ENCODE results near the gene CLDN4. TPM values are rescaled to one million over a fixed set of nuclear protein-coding genes. Genes with fewer than 3 reads are reported as not detected.
"Not testable (repeated sequence)": the region's sequence is repeated elsewhere in the genome, so short reads cannot be mapped to it uniquely, and the experiment has no call there.

CLDN4 gene, protein sequence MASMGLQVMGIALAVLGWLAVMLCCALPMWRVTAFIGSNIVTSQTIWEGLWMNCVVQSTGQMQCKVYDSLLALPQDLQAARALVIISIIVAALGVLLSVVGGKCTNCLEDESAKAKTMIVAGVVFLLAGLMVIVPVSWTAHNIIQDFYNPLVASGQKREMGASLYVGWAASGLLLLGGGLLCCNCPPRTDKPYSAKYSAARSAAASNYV
- under 1 TPM in 1 of 2 donors, not detected in 1; 0.41 TPM for total RNA-seq

DNA sequence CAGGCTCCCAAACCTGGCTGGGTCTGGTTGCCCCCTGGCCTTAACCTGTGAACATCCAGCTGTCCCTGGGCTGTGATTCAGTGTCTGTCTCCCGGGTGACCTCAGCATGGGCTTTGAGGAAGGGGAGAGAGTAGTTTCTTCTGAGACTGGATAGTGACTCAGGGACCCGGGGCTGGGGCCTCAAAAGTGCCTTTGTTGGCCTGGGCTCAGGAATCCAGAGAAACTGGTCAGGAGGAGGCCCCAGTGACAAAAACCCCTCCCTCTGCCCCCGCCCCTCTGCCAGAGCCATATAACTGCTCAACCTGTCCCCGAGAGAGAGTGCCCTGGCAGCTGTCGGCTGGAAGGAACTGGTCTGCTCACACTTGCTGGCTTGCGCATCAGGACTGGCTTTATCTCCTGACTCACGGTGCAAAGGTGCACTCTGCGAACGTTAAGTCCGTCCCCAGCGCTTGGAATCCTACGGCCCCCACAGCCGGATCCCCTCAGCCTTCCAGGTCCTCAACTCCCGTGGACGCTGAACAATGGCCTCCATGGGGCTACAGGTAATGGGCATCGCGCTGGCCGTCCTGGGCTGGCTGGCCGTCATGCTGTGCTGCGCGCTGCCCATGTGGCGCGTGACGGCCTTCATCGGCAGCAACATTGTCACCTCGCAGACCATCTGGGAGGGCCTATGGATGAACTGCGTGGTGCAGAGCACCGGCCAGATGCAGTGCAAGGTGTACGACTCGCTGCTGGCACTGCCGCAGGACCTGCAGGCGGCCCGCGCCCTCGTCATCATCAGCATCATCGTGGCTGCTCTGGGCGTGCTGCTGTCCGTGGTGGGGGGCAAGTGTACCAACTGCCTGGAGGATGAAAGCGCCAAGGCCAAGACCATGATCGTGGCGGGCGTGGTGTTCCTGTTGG lies at the start of gene CLDN4:
Gene CLDN4, plus strand, starts transcription at position 316 of the 903 bp plus-strand sequence. Its CDS starts 206 bp downstream, at position 522.
- no peak within 1 kb of the TSS for H3K4me3 ChIP-seq
- TF ChIP-seq, protein P1, sequence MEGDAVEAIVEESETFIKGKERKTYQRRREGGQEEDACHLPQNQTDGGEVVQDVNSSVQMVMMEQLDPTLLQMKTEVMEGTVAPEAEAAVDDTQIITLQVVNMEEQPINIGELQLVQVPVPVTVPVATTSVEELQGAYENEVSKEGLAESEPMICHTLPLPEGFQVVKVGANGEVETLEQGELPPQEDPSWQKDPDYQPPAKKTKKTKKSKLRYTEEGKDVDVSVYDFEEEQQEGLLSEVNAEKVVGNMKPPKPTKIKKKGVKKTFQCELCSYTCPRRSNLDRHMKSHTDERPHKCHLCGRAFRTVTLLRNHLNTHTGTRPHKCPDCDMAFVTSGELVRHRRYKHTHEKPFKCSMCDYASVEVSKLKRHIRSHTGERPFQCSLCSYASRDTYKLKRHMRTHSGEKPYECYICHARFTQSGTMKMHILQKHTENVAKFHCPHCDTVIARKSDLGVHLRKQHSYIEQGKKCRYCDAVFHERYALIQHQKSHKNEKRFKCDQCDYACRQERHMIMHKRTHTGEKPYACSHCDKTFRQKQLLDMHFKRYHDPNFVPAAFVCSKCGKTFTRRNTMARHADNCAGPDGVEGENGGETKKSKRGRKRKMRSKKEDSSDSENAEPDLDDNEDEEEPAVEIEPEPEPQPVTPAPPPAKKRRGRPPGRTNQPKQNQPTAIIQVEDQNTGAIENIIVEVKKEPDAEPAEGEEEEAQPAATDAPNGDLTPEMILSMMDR (IDR thresholded peaks at IDR 0.05) = no peak
- H3K36me3 ChIP-seq = no peaks in the 10 kb centered on the region
- H3K9me3 ChIP-seq = no peaks in the 10 kb centered on the region
- H3K4me1 ChIP-seq = peaks cover 0 to 23% of the 10 kb centered on the region in 2 donors
- no peaks in the 10 kb centered on the region for H3K27me3 ChIP-seq
- H3K27ac ChIP-seq = no peak within 1 kb of the TSS
- no peak for DNase-seq (ENCODE audit: low spot score)

GRCh38 chr7:73786588-73786987 lies 44.2 kb upstream of the CLDN4 start:
- Histone ChIP-seq H3K4me3 (no peak overlapping the region), H3K27ac (no peak overlapping the region), H3K4me1 (no peaks in the 10 kb centered on the region), H3K9me3 (no peaks in the 10 kb centered on the region), H3K36me3 (no peaks in the 10 kb centered on the region), H3K27me3 (no peaks in the 10 kb centered on the region)
- TF ChIP-seq, protein P1 (IDR thresholded peaks at IDR 0.05) = no peak
- DNase-seq (ENCODE audit: low spot score) = no peak

GRCh38 chr7:73787786-73788048 lies 43.1 kb upstream of the CLDN4 start:
- H3K36me3 ChIP-seq; H3K4me3 ChIP-seq; H3K27me3 ChIP-seq; H3K9me3 ChIP-seq; H3K4me1 ChIP-seq; DNase-seq (ENCODE audit: low spot score); H3K27ac ChIP-seq: not testable (repeated sequence)

DNA sequence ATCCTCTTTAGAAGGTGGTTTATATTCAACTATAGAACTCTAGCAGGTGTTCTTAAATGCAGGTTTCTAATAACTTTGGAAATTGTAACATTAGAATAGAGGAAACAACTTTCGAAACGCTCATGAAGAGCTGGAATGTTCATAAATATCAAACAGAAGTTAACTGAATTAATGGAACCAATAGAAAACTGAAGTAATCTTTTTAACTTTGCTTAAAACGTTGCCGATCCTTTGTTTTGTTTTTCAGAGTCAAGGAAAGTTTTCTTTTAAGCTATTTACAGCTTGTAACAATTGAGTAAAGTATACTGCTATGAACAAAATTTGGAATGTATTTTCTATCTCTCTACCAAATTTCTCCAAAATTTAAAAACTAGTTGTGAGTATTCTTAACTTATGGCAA lies 41.7 kb upstream of the CLDN4 start:
- H3K4me3 ChIP-seq = no peak overlapping the region
- no peaks in the 10 kb centered on the region for H3K9me3 ChIP-seq
- TF ChIP-seq, protein P1 (IDR thresholded peaks at IDR 0.05) = no peak
- H3K4me1 ChIP-seq = no peaks in the 10 kb centered on the region
- no peak for DNase-seq (ENCODE audit: low spot score)
- no peaks in the 10 kb centered on the region for H3K27me3 ChIP-seq
- H3K27ac ChIP-seq = no peak overlapping the region
- no peaks in the 10 kb centered on the region for H3K36me3 ChIP-seq

GRCh38 chr7:73791170-73791690 lies 39.6 kb upstream of the CLDN4 start:
- not testable (repeated sequence) for H3K4me3 ChIP-seq; H3K27ac ChIP-seq; H3K4me1 ChIP-seq; DNase-seq (ENCODE audit: low spot score); H3K27me3 ChIP-seq; H3K9me3 ChIP-seq; H3K36me3 ChIP-seq

GRCh38 chr7:73795188-73795587 lies 35.6 kb upstream of the CLDN4 start:
- H3K9me3 ChIP-seq; H3K36me3 ChIP-seq; H3K4me1 ChIP-seq; DNase-seq (ENCODE audit: low spot score); H3K27ac ChIP-seq; H3K4me3 ChIP-seq; H3K27me3 ChIP-seq: not testable (repeated sequence)

DNA sequence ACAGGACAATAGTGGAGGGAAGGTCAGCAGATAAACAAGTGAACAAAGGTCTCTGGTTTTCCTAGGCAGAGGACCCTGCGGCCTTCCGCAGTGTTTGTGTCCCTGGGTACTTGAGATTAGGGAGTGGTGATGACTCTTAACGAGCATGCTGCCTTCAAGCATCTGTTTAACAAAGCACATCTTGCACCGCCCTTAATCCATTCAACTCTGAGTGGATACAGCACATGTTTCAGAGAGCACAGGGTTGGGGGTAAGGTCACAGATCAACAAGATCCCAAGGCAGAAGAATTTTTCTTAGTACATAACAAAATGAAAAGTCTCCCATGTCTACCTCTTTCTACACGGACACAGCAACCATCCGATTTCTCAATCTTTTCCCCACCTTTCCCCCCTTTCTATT lies 34.1 kb upstream of the CLDN4 start:
- H3K27ac ChIP-seq = not testable (repeated sequence)

GRCh38 chr7:73797176-73797575 lies 33.6 kb upstream of the CLDN4 start:
- H3K36me3 ChIP-seq; H3K4me3 ChIP-seq; H3K4me1 ChIP-seq; H3K27ac ChIP-seq; DNase-seq (ENCODE audit: low spot score); H3K9me3 ChIP-seq; H3K27me3 ChIP-seq: not testable (repeated sequence)

More for the DNA sequence above, 34.1 kb upstream of the CLDN4 start:
- not testable (repeated sequence) for H3K36me3 ChIP-seq; H3K4me3 ChIP-seq; H3K27me3 ChIP-seq; H3K9me3 ChIP-seq; DNase-seq (ENCODE audit: low spot score); H3K4me1 ChIP-seq

All from right atrium auricular region (tissue), 2 donors.